ENCODE data around the gene DECR2.

GRCh38 chr16:427250-427649 is 25.6 kb downstream of the DECR2 start:
- TF ChIP-seq CTCF (tag by site-specific recombination; IDR thresholded peaks at IDR 0.05), result no peak
- no peak for TF ChIP-seq ZNF670 (tag by site-specific recombination; IDR thresholded peaks at IDR 0.05; ENCODE audit: low read depth)
- TF ChIP-seq ZNF701 (tag by site-specific recombination; IDR thresholded peaks at IDR 0.05), result no peak
- TF ChIP-seq ZNF404 (tag by site-specific recombination; IDR thresholded peaks at IDR 0.05), result no peak
- TF ChIP-seq KLF9 (tag by site-specific recombination; IDR thresholded peaks at IDR 0.05; ENCODE audit: low read depth), result no peak
- TF ChIP-seq ZBTB1 (tag by site-specific recombination; IDR thresholded peaks at IDR 0.05), result no peak
